ENCODE data around the gene GRIN2C.

- no peak for TF ChIP-seq CTCF (IDR thresholded peaks at IDR 0.05; ENCODE audit: low read length)
- no peak for TF ChIP-seq EZH2 (IDR thresholded peaks at IDR 0.05; ENCODE audit: borderline replicate concordance, low read length)
Measured at GRCh38 chr17:74821655-74822334, 37.9 kb downstream of the GRIN2C start.

Data from OCI-LY1 (cell line).